K562 (cell line): ENCODE results near the gene SOX18. TPM values are rescaled to one million over a fixed set of nuclear protein-coding genes. Genes with fewer than 3 reads are reported as not detected.

Source experiments
- FOS ChIP-seq: IDR thresholded peaks from 3 replicates; pipeline ENCODE4 v1.6.1; 2011; ENCODE audit not compliant: insufficient read length; ENCODE audit errors: extremely low read depth
- GATA2 ChIP-seq: sonication (generic); formaldehyde crosslinking; IDR thresholded peaks from 2 replicates; pipeline ENCODE4 v1.4.0; 2020; ENCODE audit warnings: mild to moderate bottlenecking, missing genetic modification reagents
- KDM1A ChIP-seq, 2 experiments: fragments of 450-650 bp; IDR thresholded peaks; 2 replicates each; pipeline ENCODE4 v1.6.1; 2016; ENCODE audit warnings: mild to moderate bottlenecking in 2 of 2
- MYBL2 ChIP-seq, 2 experiments: fragments of 450-650 bp in 1 of 2; sonication (generic) in 1 of 2; formaldehyde crosslinking in 1 of 2; IDR thresholded peaks; 2 replicates each; pipeline versions ENCODE4 v1.6.1 to v1.8.1; 2017 to 2022; ENCODE audit warnings: borderline replicate concordance in 1 of 2, inconsistent platforms in 1 of 2, low read depth in 1 of 2, mild to moderate bottlenecking in 1 of 2, missing genetic modification reagents in 1 of 2, moderate library complexity in 1 of 2
- NFXL1 ChIP-seq: fragments of 450-650 bp; formaldehyde crosslinking; IDR thresholded peaks from 2 replicates; pipeline ENCODE4 v1.4.0; 2021; ENCODE audit warnings: mild to moderate bottlenecking
- PML ChIP-seq: IDR thresholded peaks from 2 replicates; pipeline ENCODE4 v1.6.1; 2012; ENCODE audit warnings: low read length, inconsistent platforms
- TEAD4 ChIP-seq, 2 experiments: sonication (generic) in 1 of 2; formaldehyde crosslinking in 1 of 2; IDR thresholded peaks; 2 replicates each; pipeline versions ENCODE4 v1.6.1 to v1.8.0; 2012 to 2022; ENCODE audit warnings: borderline replicate concordance in 1 of 2, inconsistent platforms in 1 of 2, low read length in 1 of 2, mild to moderate bottlenecking in 1 of 2, missing genetic modification reagents in 1 of 2
- ZNF253 ChIP-seq: fragments of 250-450 bp; sonication (Bioruptor Pico); conservative IDR thresholded peaks from 2 replicates; pipeline ENCODE4 v1.6.1; 2021; ENCODE audit warnings: mild to moderate bottlenecking
- ZNF431 ChIP-seq: sonication (generic); formaldehyde crosslinking; IDR thresholded peaks from 2 replicates; pipeline ENCODE4 v1.8.0; 2022; ENCODE audit warnings: mild to moderate bottlenecking, missing genetic modification reagents
- polyA plus RNA-seq, 8 experiments: library from polyadenylated mRNA; depleted of rRNA in 4 of 8; stranded (reverse) in 5 of 8; unstranded in 3 of 8; fragments of >200 nt; fragmentation: Nextera tagmentation in 2 of 8; fragmentation: Illumina TruSeq in 1 of 8; extraction: Ambion mirVana in 2 of 8; extraction: Trizol in 1 of 8; gene quantifications; 2 replicates each; pipeline versions ENCODE4 v1.2.1 to v1.2.3, GENCODE V29; 2011 to 2014; ENCODE audit warnings: inconsistent platforms in 1 of 8, missing spikeins in 1 of 8
- total RNA-seq, 7 experiments: library from RNA; depleted of rRNA in 6 of 7; stranded (reverse); fragments of >200 nt in 6 of 7; fragmentation: Illumina TruSeq in 2 of 7; extraction: Trizol in 2 of 7; gene quantifications; 2 replicates each; pipeline versions ENCODE4 v1.2.1 to v1.2.3, GENCODE V29; 2011 to 2021; ENCODE audit warnings: low replicate concordance in 1 of 7
- TF ChIP-seq, protein P1 (sequence below): sonication (generic); formaldehyde crosslinking; IDR thresholded peaks from 2 replicates; pipeline ENCODE4 v1.8.0; 2023; ENCODE audit warnings: missing genetic modification reagents, mild to moderate bottlenecking, borderline replicate concordance
- TF ChIP-seq, protein P2 (sequence below): fragments of 250-450 bp; sonication (Bioruptor Pico); IDR thresholded peaks from 2 replicates; pipeline ENCODE4 v1.8.0; 2022; ENCODE audit warnings: inconsistent platforms, mild to moderate bottlenecking, moderate library complexity, borderline replicate concordance
- TF ChIP-seq, protein P3 (sequence below): fragments of 250-450 bp; sonication (Bioruptor Pico); IDR thresholded peaks from 2 replicates; pipeline ENCODE4 v1.5.1; 2021; ENCODE audit warnings: mild to moderate bottlenecking
- TF ChIP-seq, protein P4 (sequence below): fragments of 150-350 bp; conservative IDR thresholded peaks from 2 replicates; pipeline ENCODE4 v1.6.1; 2014; ENCODE audit warnings: low read length
- TF ChIP-seq, protein P5 (sequence below): fragments of 450-650 bp; conservative IDR thresholded peaks from 2 replicates; pipeline ENCODE4 v1.6.1; 2016; ENCODE audit warnings: missing genetic modification characterization, low read depth, mild to moderate bottlenecking, missing compliant biosample characterization, moderate library complexity

SOX18 gene
- total and polyA plus RNA-seq, 9 of the 15 experiments (the other 6 are each of a cell fraction or from before 2014, with no cell fraction given), result 0.15 to 19.8 (median 0.33) TPM

DNA sequence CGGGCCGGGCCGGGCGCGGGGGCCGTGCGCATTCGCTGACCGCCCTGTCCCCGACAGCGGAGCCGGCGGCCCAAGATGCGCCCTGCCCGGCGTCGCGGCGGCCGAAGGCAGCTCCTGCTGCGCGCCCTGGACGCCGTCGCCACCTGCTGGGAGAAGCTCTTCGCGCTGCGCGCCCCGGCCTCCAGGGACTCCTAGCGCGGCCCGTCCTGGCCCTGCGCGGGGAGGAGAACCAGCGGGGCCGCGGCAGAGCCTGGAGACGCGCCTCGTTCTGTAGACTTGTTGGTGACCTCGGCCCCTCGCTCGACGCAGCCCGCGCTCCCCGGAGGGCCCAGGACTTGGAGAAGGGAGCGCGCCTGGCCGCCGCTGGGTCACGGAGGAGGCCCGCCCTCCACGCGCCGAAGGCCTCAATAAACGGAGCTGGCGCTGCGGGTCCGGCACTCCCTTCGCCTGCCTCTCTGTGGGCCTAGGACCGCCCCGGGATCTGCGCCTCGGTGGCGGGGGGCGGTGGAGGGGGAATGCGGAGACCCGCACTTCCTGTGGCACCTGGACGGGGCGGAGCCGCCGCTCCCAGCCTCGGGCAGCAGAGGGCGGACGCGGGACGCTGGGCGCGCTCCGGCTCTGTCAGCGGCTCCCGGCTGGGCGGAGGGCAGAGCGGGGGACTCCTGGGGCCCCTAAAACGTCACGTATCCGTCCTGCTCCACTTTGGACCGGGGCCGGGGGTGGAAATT, 10.7 kb downstream of the SOX18 start (continued):
- TF ChIP-seq, protein P1, sequence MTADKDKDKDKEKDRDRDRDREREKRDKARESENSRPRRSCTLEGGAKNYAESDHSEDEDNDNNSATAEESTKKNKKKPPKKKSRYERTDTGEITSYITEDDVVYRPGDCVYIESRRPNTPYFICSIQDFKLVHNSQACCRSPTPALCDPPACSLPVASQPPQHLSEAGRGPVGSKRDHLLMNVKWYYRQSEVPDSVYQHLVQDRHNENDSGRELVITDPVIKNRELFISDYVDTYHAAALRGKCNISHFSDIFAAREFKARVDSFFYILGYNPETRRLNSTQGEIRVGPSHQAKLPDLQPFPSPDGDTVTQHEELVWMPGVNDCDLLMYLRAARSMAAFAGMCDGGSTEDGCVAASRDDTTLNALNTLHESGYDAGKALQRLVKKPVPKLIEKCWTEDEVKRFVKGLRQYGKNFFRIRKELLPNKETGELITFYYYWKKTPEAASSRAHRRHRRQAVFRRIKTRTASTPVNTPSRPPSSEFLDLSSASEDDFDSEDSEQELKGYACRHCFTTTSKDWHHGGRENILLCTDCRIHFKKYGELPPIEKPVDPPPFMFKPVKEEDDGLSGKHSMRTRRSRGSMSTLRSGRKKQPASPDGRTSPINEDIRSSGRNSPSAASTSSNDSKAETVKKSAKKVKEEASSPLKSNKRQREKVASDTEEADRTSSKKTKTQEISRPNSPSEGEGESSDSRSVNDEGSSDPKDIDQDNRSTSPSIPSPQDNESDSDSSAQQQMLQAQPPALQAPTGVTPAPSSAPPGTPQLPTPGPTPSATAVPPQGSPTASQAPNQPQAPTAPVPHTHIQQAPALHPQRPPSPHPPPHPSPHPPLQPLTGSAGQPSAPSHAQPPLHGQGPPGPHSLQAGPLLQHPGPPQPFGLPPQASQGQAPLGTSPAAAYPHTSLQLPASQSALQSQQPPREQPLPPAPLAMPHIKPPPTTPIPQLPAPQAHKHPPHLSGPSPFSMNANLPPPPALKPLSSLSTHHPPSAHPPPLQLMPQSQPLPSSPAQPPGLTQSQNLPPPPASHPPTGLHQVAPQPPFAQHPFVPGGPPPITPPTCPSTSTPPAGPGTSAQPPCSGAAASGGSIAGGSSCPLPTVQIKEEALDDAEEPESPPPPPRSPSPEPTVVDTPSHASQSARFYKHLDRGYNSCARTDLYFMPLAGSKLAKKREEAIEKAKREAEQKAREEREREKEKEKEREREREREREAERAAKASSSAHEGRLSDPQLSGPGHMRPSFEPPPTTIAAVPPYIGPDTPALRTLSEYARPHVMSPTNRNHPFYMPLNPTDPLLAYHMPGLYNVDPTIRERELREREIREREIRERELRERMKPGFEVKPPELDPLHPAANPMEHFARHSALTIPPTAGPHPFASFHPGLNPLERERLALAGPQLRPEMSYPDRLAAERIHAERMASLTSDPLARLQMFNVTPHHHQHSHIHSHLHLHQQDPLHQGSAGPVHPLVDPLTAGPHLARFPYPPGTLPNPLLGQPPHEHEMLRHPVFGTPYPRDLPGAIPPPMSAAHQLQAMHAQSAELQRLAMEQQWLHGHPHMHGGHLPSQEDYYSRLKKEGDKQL, result 0 out of 2 replicates have a peak, but pooled peaks have one; percentile 88
- TF ChIP-seq ZNF431 (CRISPR knock-in tag), result peak; percentile 85; the same call in 1 of the 2 replicates
- TF ChIP-seq PML, result no peak
- TF ChIP-seq, protein P2, sequence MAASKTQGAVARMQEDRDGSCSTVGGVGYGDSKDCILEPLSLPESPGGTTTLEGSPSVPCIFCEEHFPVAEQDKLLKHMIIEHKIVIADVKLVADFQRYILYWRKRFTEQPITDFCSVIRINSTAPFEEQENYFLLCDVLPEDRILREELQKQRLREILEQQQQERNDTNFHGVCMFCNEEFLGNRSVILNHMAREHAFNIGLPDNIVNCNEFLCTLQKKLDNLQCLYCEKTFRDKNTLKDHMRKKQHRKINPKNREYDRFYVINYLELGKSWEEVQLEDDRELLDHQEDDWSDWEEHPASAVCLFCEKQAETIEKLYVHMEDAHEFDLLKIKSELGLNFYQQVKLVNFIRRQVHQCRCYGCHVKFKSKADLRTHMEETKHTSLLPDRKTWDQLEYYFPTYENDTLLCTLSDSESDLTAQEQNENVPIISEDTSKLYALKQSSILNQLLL (CRISPR knock-in tag), result no peak
- TF ChIP-seq TEAD4 (IDR thresholded peaks at IDR 0.05; ENCODE audit: low read length), result no peak
- TF ChIP-seq TEAD4 (CRISPR knock-in tag; IDR thresholded peaks at IDR 0.05; ENCODE audit: borderline replicate concordance), result no peak
- TF ChIP-seq FOS, result no peak
- TF ChIP-seq GATA2, result no peak
- TF ChIP-seq, protein P3, sequence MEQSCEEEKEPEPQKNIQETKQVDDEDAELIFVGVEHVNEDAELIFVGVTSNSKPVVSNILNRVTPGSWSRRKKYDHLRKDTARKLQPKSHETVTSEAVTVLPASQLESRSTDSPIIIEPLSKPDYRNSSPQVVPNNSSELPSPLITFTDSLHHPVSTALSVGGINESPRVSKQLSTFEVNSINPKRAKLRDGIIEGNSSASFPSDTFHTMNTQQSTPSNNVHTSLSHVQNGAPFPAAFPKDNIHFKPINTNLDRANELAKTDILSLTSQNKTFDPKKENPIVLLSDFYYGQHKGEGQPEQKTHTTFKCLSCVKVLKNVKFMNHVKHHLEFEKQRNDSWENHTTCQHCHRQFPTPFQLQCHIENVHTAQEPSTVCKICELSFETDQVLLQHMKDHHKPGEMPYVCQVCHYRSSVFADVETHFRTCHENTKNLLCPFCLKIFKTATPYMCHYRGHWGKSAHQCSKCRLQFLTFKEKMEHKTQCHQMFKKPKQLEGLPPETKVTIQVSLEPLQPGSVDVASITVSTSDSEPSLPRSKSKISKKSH (CRISPR knock-in tag), result no peak
- no peak for TF ChIP-seq KDM1A (IDR thresholded peaks at IDR 0.05)
- no peak for TF ChIP-seq MYBL2 (IDR thresholded peaks at IDR 0.05; ENCODE audit: low read depth)
- TF ChIP-seq MYBL2 (CRISPR knock-in tag; IDR thresholded peaks at IDR 0.05; ENCODE audit: borderline replicate concordance), result no peak
- TF ChIP-seq ZNF253 (CRISPR knock-in tag), result no peak
- TF ChIP-seq NFXL1 (CRISPR knock-in tag), result no peak
- TF ChIP-seq, protein P4, sequence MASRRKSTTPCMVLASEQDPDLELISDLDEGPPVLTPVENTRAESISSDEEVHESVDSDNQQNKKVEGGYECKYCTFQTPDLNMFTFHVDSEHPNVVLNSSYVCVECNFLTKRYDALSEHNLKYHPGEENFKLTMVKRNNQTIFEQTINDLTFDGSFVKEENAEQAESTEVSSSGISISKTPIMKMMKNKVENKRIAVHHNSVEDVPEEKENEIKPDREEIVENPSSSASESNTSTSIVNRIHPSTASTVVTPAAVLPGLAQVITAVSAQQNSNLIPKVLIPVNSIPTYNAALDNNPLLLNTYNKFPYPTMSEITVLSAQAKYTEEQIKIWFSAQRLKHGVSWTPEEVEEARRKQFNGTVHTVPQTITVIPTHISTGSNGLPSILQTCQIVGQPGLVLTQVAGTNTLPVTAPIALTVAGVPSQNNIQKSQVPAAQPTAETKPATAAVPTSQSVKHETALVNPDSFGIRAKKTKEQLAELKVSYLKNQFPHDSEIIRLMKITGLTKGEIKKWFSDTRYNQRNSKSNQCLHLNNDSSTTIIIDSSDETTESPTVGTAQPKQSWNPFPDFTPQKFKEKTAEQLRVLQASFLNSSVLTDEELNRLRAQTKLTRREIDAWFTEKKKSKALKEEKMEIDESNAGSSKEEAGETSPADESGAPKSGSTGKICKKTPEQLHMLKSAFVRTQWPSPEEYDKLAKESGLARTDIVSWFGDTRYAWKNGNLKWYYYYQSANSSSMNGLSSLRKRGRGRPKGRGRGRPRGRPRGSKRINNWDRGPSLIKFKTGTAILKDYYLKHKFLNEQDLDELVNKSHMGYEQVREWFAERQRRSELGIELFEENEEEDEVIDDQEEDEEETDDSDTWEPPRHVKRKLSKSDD, result no peak
- TF ChIP-seq, protein P5, sequence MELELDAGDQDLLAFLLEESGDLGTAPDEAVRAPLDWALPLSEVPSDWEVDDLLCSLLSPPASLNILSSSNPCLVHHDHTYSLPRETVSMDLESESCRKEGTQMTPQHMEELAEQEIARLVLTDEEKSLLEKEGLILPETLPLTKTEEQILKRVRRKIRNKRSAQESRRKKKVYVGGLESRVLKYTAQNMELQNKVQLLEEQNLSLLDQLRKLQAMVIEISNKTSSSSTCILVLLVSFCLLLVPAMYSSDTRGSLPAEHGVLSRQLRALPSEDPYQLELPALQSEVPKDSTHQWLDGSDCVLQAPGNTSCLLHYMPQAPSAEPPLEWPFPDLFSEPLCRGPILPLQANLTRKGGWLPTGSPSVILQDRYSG, result no peak
